ENCODE data around the gene NFIX. TPM values are rescaled to one million over a fixed set of nuclear protein-coding genes. Genes with fewer than 3 reads are reported as not detected.

The NFIX gene
- total RNA-seq, 4 donors from 2014 or later, result 126 to 223 (median 176) TPM

- H3K4me1 ChIP-seq, result peaks cover 70% of the 10 kb centered on the region
- H3K4me3 ChIP-seq, result peak overlapping the region; percentile 53
- DNase-seq (ENCODE audit: low spot score in 2 of 2), result no peak
- H3K27ac ChIP-seq, result no peak overlapping the region
- no peaks in the 10 kb centered on the region for H3K27me3 ChIP-seq
- WGBS, result 66% methylated on average over 8 of the region's 18 CpGs
- TF ChIP-seq POLR2A (IDR thresholded peaks at IDR 0.05), result no peak
- peak in 1 of 2 donors; percentile 17 for TF ChIP-seq CTCF (IDR thresholded peaks at IDR 0.05)
- no peaks in the 10 kb centered on the region for H3K36me3 ChIP-seq
- H3K9me3 ChIP-seq, result no peaks in the 10 kb centered on the region
Measured at GRCh38 chr19:13100841-13101589, 105.7 kb downstream of the NFIX start.

- Histone ChIP-seq H3K36me3 (no peaks in the 10 kb centered on the region), H3K27me3 (no peaks in the 10 kb centered on the region), H3K4me1 (peaks cover 62% of the 10 kb centered on the region), H3K27ac (peak overlapping the region; percentile 71), H3K9me3 (no peaks in the 10 kb centered on the region), H3K4me3 (peak overlapping the region; percentile 53)
- 56% methylated on average over 7 of the region's 7 CpGs for WGBS
- no peak for DNase-seq (ENCODE audit: low spot score in 2 of 2)
- TF ChIP-seq POLR2AphosphoS5 (IDR thresholded peaks at IDR 0.05) (no peak), POLR2A (IDR thresholded peaks at IDR 0.05) (no peak), EP300 (IDR thresholded peaks at IDR 0.05) (no peak), CTCF (IDR thresholded peaks at IDR 0.05) (no peak)
Measured at GRCh38 chr19:13101590-13102415, 106.5 kb downstream of the NFIX start.

GRCh38 chr19:13102416-13102665, 107.1 kb downstream of the NFIX start:
- peaks cover 57% of the 10 kb centered on the region for H3K4me1 ChIP-seq
- no peaks in the 10 kb centered on the region for H3K9me3 ChIP-seq
- no peak for DNase-seq (ENCODE audit: low spot score in 2 of 2)
- WGBS, result 0% methylated on average over 3 of the region's 7 CpGs
- H3K4me3 ChIP-seq, result peak overlapping the region; percentile 53
- peaks cover 3% of the 10 kb centered on the region for H3K36me3 ChIP-seq
- no peak for TF ChIP-seq POLR2AphosphoS5 (IDR thresholded peaks at IDR 0.05)
- no peak for TF ChIP-seq CTCF (IDR thresholded peaks at IDR 0.05)
- TF ChIP-seq EP300 (IDR thresholded peaks at IDR 0.05), result no peak
- TF ChIP-seq POLR2A (IDR thresholded peaks at IDR 0.05), result no peak
- H3K27me3 ChIP-seq, result no peaks in the 10 kb centered on the region
- peak overlapping the region; percentile 71 for H3K27ac ChIP-seq

GRCh38 chr19:13102666-13103580, 107.6 kb downstream of the NFIX start, which contains the start of gene LYL1:
LYL1 (minus strand) TSS chr19:13102858; CDS start chr19:13101171, 1,687 bp downstream.
- H3K27ac ChIP-seq, result peak within 1 kb of the TSS; percentile 71
- peaks cover 7% of the 10 kb centered on the region for H3K36me3 ChIP-seq
- peaks cover 51% of the 10 kb centered on the region for H3K4me1 ChIP-seq
- H3K27me3 ChIP-seq, result no peaks in the 10 kb centered on the region
- H3K9me3 ChIP-seq, result no peaks in the 10 kb centered on the region
- TF ChIP-seq POLR2A (IDR thresholded peaks at IDR 0.05), result no peak
- no peak for TF ChIP-seq CTCF (IDR thresholded peaks at IDR 0.05)
- TF ChIP-seq EP300 (IDR thresholded peaks at IDR 0.05), result no peak
- peak in 2 of 3 donors; percentile 56 to 73 for TF ChIP-seq POLR2AphosphoS5 (IDR thresholded peaks at IDR 0.05)
- WGBS, result 4% methylated on average over 4 of the region's 47 CpGs
- H3K4me3 ChIP-seq, result peak within 1 kb of the TSS; percentile 53
- DNase-seq (ENCODE audit: low spot score in 2 of 2), result no peak
